ENCODE results near the gene CABLES1. TPM values are rescaled to one million over a fixed set of nuclear protein-coding genes. Genes with fewer than 3 reads are reported as not detected.

Gene CABLES1
- total and polyA plus RNA-seq, 2 of the 4 experiments (the other 2 are of a cell fraction) = 4.7 to 5.7 TPM

DNA sequence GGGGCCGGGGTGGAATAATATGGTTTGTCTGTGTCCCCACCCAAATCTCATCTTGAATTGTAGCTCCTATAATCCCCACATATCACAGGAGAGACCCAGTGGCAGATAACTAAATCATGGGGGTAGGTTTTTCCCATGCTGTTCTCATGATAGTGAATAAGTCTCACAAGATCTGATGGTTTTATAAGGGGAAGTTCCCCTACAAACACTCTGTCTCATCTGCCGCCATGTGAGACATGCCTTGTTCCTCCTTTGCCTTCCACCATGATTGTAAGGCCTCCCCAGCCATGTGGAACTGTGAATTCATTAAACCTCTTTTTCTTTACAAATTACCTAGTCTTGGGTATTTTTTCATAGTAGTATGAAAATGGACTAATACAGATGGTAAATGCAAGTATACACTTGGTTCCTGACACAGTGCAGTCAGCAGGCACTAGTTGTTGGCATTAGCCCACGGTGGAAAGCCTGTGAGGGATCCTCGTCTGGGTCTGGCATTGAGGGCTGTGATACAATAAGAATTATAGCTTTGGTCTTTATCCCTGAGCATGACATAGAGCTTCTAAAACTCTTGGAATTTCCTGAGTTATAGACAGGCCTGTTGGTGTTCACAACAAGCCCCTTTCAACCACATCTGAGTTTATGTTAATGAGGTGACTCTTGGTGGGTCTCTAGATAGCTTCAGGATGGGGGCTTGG lies 135.8 kb downstream of the CABLES1 start:
- WGBS, 2 experiments (ENCODE audit: extremely low coverage in 2 of 2, insufficient read length in 1 of 2) = 17% methylated on average over 1 of the region's 4 CpGs; no CpG with 5 or more reads in 1 of the 2 experiments
- ChIA-PET POLR2A (ENCODE audit: unreplicated experiment) (no interaction called here), CTCF (interaction anchor here (0.6 kb wide), 1 partner anchor 108 kb away, joined by 3 read pairs; no protein-coding TSS in a partner anchor)
- BruUV-seq (replicated peaks) = no TSS peak
- H4K91ac ChIP-seq (ENCODE audit: insufficient read depth, low read depth, low read length) = no peak overlapping the region
- H3K27me3 ChIP-seq (ENCODE audit: control insufficient read depth, insufficient read depth, low read length) = no peaks in the 10 kb centered on the region
- 0 out of 3 replicates have a peak overlapping the region, but pooled peaks have one; percentile 5 for H2BK15ac ChIP-seq (ENCODE audit: low read depth, low read length)
- in situ Hi-C loops (cut with MboI; ENCODE audit: low sequenced_read_pairs) (no loop called here), intact Hi-C loops (cut with micrococcal nuclease) (no loop called here), dilution Hi-C loops (cut with HindIII; ENCODE audit: low sequenced_read_pairs, unreplicated experiment) (no loop called here)
- H2BK20ac ChIP-seq (ENCODE audit: low read depth, low read length) = no peak overlapping the region
- peaks cover 2% of the 10 kb centered on the region for H3K4me1 ChIP-seq (ENCODE audit: control insufficient read depth, insufficient read depth, low read length)
- peaks cover 3% of the 10 kb centered on the region; the same call in 1 of the 2 replicates for H3K9me1 ChIP-seq (ENCODE audit: insufficient read depth, low read length)
- TF ChIP-seq, protein P1, sequence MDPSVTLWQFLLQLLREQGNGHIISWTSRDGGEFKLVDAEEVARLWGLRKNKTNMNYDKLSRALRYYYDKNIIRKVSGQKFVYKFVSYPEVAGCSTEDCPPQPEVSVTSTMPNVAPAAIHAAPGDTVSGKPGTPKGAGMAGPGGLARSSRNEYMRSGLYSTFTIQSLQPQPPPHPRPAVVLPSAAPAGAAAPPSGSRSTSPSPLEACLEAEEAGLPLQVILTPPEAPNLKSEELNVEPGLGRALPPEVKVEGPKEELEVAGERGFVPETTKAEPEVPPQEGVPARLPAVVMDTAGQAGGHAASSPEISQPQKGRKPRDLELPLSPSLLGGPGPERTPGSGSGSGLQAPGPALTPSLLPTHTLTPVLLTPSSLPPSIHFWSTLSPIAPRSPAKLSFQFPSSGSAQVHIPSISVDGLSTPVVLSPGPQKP (IDR thresholded peaks at IDR 0.05; ENCODE audit: borderline replicate concordance, low read depth, low read length) = no peak
- no peak for TF ChIP-seq RAD21 (IDR thresholded peaks at IDR 0.05; ENCODE audit: low read length)
- H4K5ac ChIP-seq (ENCODE audit: low read depth, low read length) = no peak overlapping the region
- ATAC-seq (ENCODE audit: low read depth) (peak; percentile 24; the same call in 1 of the 2 replicates), DNase-seq (peak; percentile 18)
- no peaks in the 10 kb centered on the region for H3K79me1 ChIP-seq (ENCODE audit: low read depth in 1 of 2, low read length in 2 of 2)
- no peak overlapping the region for H3K56ac ChIP-seq (ENCODE audit: extremely low read depth, insufficient read depth, low read length)
- H4K20me1 ChIP-seq (ENCODE audit: insufficient read depth, low read length) = no peaks in the 10 kb centered on the region
- H3K9me3 ChIP-seq (ENCODE audit: control insufficient read depth, insufficient read depth, low read length) = peaks cover 3% of the 10 kb centered on the region; the same call in 1 of the 2 replicates
- no peak overlapping the region for H3K4ac ChIP-seq (ENCODE audit: low read depth, low read length)
- no peak overlapping the region for H3K9ac ChIP-seq (ENCODE audit: low read depth, low read length)
- H2BK5ac ChIP-seq (ENCODE audit: low read depth, low read length, poor library complexity, severe bottlenecking) = no peak overlapping the region
- no peak overlapping the region for H2AFZ ChIP-seq (replicated peaks; ENCODE audit: low read length, poor library complexity)
- no peak overlapping the region; the same call in 1 of the 2 replicates for H2AK5ac ChIP-seq (ENCODE audit: low read depth, low read length)
- no peak overlapping the region; the same call in 1 of the 2 replicates for H3K23ac ChIP-seq (ENCODE audit: low read depth, low read length)
- H3K14ac ChIP-seq (replicated peaks; ENCODE audit: low read depth, low read length) = 0 out of 2 replicates have a peak overlapping the region, but pooled peaks have one; percentile 58
- H4K8ac ChIP-seq (ENCODE audit: low read depth in 2 of 2, low read length in 2 of 2) = no peak overlapping the region
- no peak overlapping the region for H3K4me3 ChIP-seq (ENCODE audit: insufficient read depth, low read depth, low read length)
- H3K18ac ChIP-seq (ENCODE audit: low read depth, low read length) = no peak overlapping the region
- H3K27ac ChIP-seq (ENCODE audit: insufficient read depth, low read length) = no peak overlapping the region
- H2AK9ac ChIP-seq (replicated peaks; ENCODE audit: low read depth, low read length, poor library complexity) = no peak overlapping the region
- H3K36me3 ChIP-seq (ENCODE audit: control insufficient read depth, insufficient read depth, low read length) = no peaks in the 10 kb centered on the region
- H3K4me2 ChIP-seq (ENCODE audit: low read depth, low read length) = no peak overlapping the region
- H2BK120ac ChIP-seq (ENCODE audit: low read depth, low read length) = peak overlapping the region; percentile 36; the same call in 1 of the 2 replicates
